GDM1 (cell line): ENCODE results near the gene HPCAL4.

Experiments
- DNase-seq: peaks from one replicate; lab custom pipeline; 2025; lab: John Stamatoyannopoulos, UW

Gene HPCAL4

GRCh38 chr1:39649636-39650185 is 41.5 kb downstream of the HPCAL4 start:
- DNase-seq = no peak

GRCh38 chr1:39648496-39648895 is 42.7 kb downstream of the HPCAL4 start:
- DNase-seq = no peak

GRCh38 chr1:39647247-39647646 is 44.0 kb downstream of the HPCAL4 start:
- no peak for DNase-seq

- DNase-seq = no peak
Observed at GRCh38 chr1:39646232-39647081, 44.8 kb downstream of the HPCAL4 start.

- DNase-seq = no peak
Observed at GRCh38 chr1:39645411-39646043, 45.7 kb downstream of the HPCAL4 start.

GRCh38 chr1:39643705-39644104 is 47.5 kb downstream of the HPCAL4 start:
- no peak for DNase-seq

- DNase-seq = no peak
Observed at GRCh38 chr1:39642796-39643195, 48.4 kb downstream of the HPCAL4 start.

DNA sequence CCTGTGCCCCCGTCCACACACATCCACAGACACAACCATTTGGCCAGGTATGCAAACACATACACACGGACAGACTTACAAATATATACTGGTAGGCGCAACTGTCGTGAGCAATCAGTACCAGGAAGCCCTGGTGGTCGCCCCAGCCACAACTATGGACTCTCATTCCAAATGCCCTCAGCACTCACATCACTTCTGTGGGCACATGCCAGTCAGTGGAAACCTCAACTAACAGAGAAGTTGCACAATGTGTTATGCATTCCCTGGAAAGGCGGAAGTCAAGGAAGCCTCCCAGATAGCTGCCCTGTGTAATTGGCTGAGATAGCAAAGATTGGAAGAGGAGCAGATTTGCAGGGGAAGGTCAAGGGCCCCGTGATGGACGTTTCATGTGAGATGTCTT is 50.4 kb downstream of the HPCAL4 start:
- no peak for DNase-seq

GRCh38 chr1:39639305-39640130 is 51.7 kb downstream of the HPCAL4 start, which contains the start of gene HEYL:
Gene HEYL (minus strand): TSS chr1:39639643. CDS start chr1:39639625, 18 bp downstream.
- DNase-seq = no peak

DNA sequence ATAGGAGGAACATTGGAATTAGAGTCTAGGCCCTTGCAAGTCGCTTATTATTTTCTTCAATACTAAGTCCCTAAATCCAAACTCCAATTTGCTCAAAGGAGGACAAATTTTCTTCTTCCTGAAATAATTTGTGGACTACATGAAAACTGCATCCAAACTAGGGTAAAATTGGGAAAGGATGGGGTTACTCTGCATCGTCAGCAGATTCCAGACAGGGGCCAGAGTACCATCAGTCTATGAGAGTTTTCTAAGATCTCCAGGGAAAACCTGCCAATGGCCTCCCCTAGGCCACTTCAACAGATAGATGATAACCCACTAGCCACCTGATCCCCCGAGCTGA is 52.3 kb downstream of the HPCAL4 start:
- no peak for DNase-seq

GRCh38 chr1:39637361-39637760 is 53.9 kb downstream of the HPCAL4 start:
- DNase-seq = no peak

DNA sequence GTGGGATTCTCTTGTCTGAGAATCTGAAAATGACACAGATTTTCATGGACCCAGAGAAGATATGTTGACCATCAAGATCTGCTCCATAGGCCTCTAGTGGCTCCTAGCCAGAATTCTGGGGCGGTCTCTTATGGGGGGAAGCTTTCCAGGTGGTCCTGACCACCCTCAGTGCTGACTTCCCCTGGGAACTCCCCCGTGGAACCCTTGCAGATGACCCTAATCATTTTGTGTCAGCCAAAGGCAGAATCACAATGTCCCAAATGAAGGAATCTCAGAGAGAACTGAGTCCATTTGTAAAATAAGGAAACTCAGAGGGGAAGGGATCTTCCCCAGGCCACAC is 55.4 kb downstream of the HPCAL4 start:
- no peak for DNase-seq

DNA sequence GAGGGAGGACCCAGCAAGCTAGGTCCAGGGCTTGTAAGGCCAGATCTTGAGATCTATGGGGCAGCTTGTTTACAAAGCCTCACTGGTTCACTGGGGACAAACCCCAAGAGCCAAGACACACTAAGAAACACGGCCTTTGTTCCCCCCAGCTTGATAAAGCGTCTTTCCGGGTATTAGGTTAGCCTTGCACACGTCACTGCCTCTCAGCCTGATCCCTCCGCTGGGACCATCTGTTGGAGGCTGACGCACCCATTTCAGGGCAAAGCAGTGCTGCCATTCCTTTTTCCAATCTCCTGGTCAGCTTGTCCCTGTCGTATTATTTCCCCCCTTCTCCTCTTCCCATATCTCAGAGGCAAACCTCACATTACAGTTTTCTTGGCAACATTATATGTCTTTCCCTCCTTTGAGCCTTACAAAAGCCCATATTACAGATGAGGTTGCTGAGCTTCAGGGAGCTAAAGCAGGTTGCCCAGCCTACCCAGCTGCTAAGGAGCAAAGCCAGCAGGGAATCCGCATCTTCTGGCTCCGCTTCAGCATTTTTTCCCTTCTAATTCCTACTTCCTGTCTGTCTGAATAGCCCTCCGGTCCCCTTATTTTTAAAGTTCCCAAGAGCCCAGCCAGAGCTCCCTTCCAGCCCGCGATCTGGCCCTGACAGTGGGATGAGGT is 55.9 kb downstream of the HPCAL4 start:
- DNase-seq = no peak

GRCh38 chr1:39633422-39633821 is 57.8 kb downstream of the HPCAL4 start:
- DNase-seq = no peak

- DNase-seq = no peak
Observed at GRCh38 chr1:39632682-39633417, 58.4 kb downstream of the HPCAL4 start.

DNA sequence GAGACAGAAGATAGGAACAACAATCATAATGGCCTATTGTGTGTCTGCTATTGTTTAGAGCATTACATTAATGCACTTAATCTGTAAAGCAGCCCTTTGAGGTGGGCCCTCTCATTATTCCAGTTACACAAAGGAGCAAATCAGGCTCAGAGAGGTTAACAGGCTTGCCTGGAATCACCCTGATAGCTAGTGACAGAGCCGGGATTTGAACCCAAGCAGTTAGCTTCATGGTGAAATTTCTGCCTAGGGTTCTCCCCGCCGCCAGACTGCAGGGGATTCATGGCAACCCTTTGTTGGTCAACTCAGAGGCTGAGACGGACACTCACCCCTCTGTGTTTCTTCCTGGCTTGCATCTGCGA is 58.9 kb downstream of the HPCAL4 start:
- no peak for DNase-seq

DNA sequence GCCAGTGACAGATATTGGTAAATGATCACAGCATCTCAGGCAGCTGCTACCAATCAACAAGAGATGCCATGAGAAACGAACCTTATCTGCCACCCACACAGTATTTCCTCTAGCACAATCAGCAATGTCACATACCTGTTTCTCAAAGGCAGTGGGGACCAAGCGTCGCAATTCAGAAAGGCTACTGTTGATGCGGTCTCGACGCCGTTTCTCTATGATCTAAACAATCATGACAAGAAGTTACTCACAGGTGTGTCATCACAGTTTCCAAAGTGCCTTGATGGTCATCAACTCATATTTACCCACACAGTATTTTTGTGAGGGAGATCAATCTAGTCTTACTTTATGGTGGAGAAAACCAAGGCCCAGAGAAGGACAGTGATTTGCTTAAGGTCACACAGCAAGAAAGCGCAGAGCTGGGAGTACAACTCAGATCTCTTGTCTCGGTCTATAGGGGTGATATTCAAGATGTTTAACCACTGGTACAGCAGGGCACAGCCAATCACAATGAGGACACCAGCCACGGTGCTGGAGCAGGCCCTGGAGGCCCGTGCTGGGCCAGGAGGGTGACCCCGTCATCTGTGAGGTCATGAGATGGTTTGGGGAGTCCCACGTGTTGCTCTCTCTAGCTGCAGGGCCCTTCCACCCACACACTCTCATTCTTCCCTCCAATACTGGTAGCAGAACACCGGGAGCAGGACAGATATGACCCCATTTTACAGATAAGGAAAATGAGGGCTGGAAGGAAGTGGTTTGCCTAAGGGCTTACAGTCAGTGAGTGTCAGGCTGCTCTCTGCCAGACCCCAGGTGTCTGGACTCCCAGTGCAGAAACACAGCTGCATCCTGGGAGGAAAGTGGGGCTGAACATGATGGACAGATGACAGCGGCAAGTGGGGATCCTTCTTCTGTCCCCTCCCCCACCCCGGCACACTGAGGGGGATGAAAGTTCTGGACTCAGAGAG is 59.6 kb downstream of the HPCAL4 start:
- DNase-seq = no peak

DNA sequence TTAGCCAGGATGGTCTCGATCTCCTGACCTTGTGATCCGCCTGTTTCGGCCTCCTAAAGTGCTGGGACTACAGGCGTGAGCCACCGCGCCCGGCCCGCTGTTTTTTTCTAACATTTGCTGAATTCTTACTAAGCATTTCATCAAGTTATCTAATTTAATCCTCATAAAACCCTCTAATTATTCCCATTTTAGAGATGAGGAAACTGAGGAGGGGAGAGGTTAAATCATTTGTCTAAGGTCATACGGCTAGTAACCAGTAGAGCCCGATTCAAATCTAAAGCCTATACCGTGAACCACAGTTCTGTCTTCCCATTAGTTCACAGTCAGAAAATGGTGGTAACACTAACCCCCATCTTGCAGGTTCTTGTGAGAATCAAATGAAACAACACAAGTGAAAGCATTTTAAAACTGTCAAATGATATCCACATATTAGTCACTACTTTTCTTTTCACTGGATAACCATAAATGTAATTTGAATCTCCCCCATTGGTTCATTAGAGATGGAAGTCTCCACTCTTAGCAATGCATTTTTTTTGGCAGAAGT is 62.4 kb downstream of the HPCAL4 start:
- DNase-seq = no peak
